ENCODE results near the gene NHLRC3.
A peak's percentile ranks its signal among the peaks of the same experiment; 100 is the strongest.
"Not testable (repeated sequence)": the region's sequence is repeated elsewhere in the genome, so short reads cannot be mapped to it uniquely, and the experiment has no call there.

NHLRC3 gene

GRCh38 chr13:39037880-39038568 lies at the start of gene NHLRC3, which contains the start of gene PROSER1:
TSS of gene NHLRC3 (plus strand) at chr13:39038456. CDS start at chr13:39038640, 184 bp downstream.
TSS of gene PROSER1 (minus strand) at chr13:39038089. CDS start at chr13:39037242, 847 bp downstream.
- DNase-seq = peak; percentile 88

GRCh38 chr13:38990693-38991092 lies 47.6 kb upstream of the NHLRC3 start, which contains the start of gene STOML3:
TSS of gene STOML3 (minus strand) at chr13:38990831. CDS start at chr13:38990721, 110 bp downstream.
- no peak for DNase-seq

- no peak for DNase-seq
Observed at GRCh38 chr13:38993381-38993780, 44.9 kb upstream of the NHLRC3 start.

- no peak for DNase-seq
Observed at GRCh38 chr13:38998739-38999138, 39.5 kb upstream of the NHLRC3 start.

GRCh38 chr13:39006371-39007111 lies 31.7 kb upstream of the NHLRC3 start:
- DNase-seq = not testable (repeated sequence)

GRCh38 chr13:39012608-39013007 lies 25.6 kb upstream of the NHLRC3 start:
- DNase-seq = no peak

- no peak for DNase-seq
Observed at GRCh38 chr13:39013462-39013861, 24.8 kb upstream of the NHLRC3 start.

GRCh38 chr13:39016087-39016486 lies 22.2 kb upstream of the NHLRC3 start:
- no peak for DNase-seq

GRCh38 chr13:39016787-39017186 lies 21.5 kb upstream of the NHLRC3 start:
- peak in 1 of 2 donors; percentile 19 for DNase-seq

GRCh38 chr13:39020853-39021462 lies 17.3 kb upstream of the NHLRC3 start:
- DNase-seq = no peak

- DNase-seq = no peak
Observed at GRCh38 chr13:39023316-39023715, 14.9 kb upstream of the NHLRC3 start.

GRCh38 chr13:39023761-39024160 lies 14.5 kb upstream of the NHLRC3 start:
- DNase-seq = no peak

GRCh38 chr13:39025433-39025839 lies 12.8 kb upstream of the NHLRC3 start:
- DNase-seq = no peak

- DNase-seq = no peak
Observed at GRCh38 chr13:39032150-39032549, 6.1 kb upstream of the NHLRC3 start.

GRCh38 chr13:39034085-39034484 lies 4.2 kb upstream of the NHLRC3 start:
- no peak for DNase-seq

GRCh38 chr13:39035204-39035603 lies 3.1 kb upstream of the NHLRC3 start:
- DNase-seq = no peak

GRCh38 chr13:39035799-39036198 lies 2.5 kb upstream of the NHLRC3 start:
- no peak for DNase-seq

- peak in 1 of 2 donors; percentile 21 for DNase-seq
Observed at GRCh38 chr13:39036212-39036611, 2.0 kb upstream of the NHLRC3 start.

- no peak for DNase-seq
Observed at GRCh38 chr13:39037410-39037879, 811 bp upstream of the NHLRC3 start.

- DNase-seq = peak; percentile 46 to 52
Observed at GRCh38 chr13:39038569-39039030, 344 bp downstream of the NHLRC3 start.

GRCh38 chr13:39039041-39039440 lies 785 bp downstream of the NHLRC3 start:
- no peak for DNase-seq

- no peak for DNase-seq
Observed at GRCh38 chr13:39040206-39040605, 1.9 kb downstream of the NHLRC3 start.

GRCh38 chr13:39044536-39044935 lies 6.3 kb downstream of the NHLRC3 start:
- no peak for DNase-seq
